Effector memory CD4-positive, alpha-beta T cell (primary cell): Measurements from ENCODE around the gene CYP4F12.

ENCODE experiments used
- DNase-seq, 3 donors: peaks; one replicate each; pipeline ENCODE4 v3.0.0-alpha.2; 2020
- H3K27ac ChIP-seq: 2 replicates; pipeline ENCODE4 v1.7.0; 2013; ENCODE audit warnings: mild to moderate bottlenecking, low read length, moderate library complexity; ENCODE audit not compliant: insufficient read depth, poor library complexity, severe bottlenecking
- H3K27me3 ChIP-seq: replicated peaks from 2 replicates; pipeline ENCODE4 v1.7.0; 2013; ENCODE audit warnings: mild to moderate bottlenecking, low read length; ENCODE audit not compliant: insufficient read depth, control insufficient read depth, poor library complexity, severe bottlenecking
- H3K36me3 ChIP-seq: 2 replicates; pipeline ENCODE4 v1.7.0; 2013; ENCODE audit warnings: mild to moderate bottlenecking, low read length, moderate library complexity; ENCODE audit not compliant: control insufficient read depth, insufficient read depth
- H3K4me1 ChIP-seq: 2 replicates; pipeline ENCODE4 v1.7.0; 2013; ENCODE audit warnings: low read length, mild to moderate bottlenecking; ENCODE audit not compliant: control insufficient read depth, insufficient read depth, poor library complexity, severe bottlenecking
- H3K4me3 ChIP-seq: 2 replicates; pipeline ENCODE4 v1.7.0; 2013; ENCODE audit warnings: low read length, low read depth, mild to moderate bottlenecking; ENCODE audit not compliant: insufficient read depth, poor library complexity, severe bottlenecking
- H3K9me3 ChIP-seq: 2 replicates; pipeline ENCODE4 v1.7.0; 2013; ENCODE audit warnings: mild to moderate bottlenecking, low read length, moderate library complexity; ENCODE audit not compliant: control insufficient read depth

The CYP4F12 gene

GRCh38 chr19:15636026-15636425, 36.9 kb upstream of the CYP4F12 start:
- DNase-seq: no peak
- no peak overlapping the region for H3K27ac ChIP-seq
- no peaks in the 10 kb centered on the region for H3K9me3 ChIP-seq
- H3K27me3 ChIP-seq: no peaks in the 10 kb centered on the region
- no peaks in the 10 kb centered on the region for H3K4me1 ChIP-seq
- no peak overlapping the region for H3K4me3 ChIP-seq
- no peaks in the 10 kb centered on the region for H3K36me3 ChIP-seq

- H3K4me3 ChIP-seq: no peak overlapping the region
- H3K36me3 ChIP-seq: no peaks in the 10 kb centered on the region
- no peak overlapping the region for H3K27ac ChIP-seq
- no peaks in the 10 kb centered on the region for H3K27me3 ChIP-seq
- H3K4me1 ChIP-seq: no peaks in the 10 kb centered on the region
- no peak for DNase-seq
- no peaks in the 10 kb centered on the region for H3K9me3 ChIP-seq
Measured at GRCh38 chr19:15639596-15639995, 33.3 kb upstream of the CYP4F12 start.

GRCh38 chr19:15640294-15640903, 32.5 kb upstream of the CYP4F12 start, which contains the start of gene CYP4F3:
Gene CYP4F3, plus strand, starts transcription at chr19:15640897. Its CDS starts 519 bp downstream, at chr19:15641416.
- H3K9me3 ChIP-seq: no peaks in the 10 kb centered on the region
- H3K27ac ChIP-seq: no peak within 1 kb of the TSS
- H3K36me3 ChIP-seq: no peaks in the 10 kb centered on the region
- no peaks in the 10 kb centered on the region for H3K4me1 ChIP-seq
- no peak for DNase-seq
- no peak within 1 kb of the TSS for H3K4me3 ChIP-seq
- no peaks in the 10 kb centered on the region for H3K27me3 ChIP-seq

GRCh38 chr19:15640904-15641597, 31.8 kb upstream of the CYP4F12 start:
- Histone ChIP-seq H3K27ac (no peak overlapping the region), H3K27me3 (no peaks in the 10 kb centered on the region), H3K4me1 (no peaks in the 10 kb centered on the region), H3K9me3 (no peaks in the 10 kb centered on the region), H3K4me3 (no peak overlapping the region), H3K36me3 (no peaks in the 10 kb centered on the region)
- no peak for DNase-seq

GRCh38 chr19:15641901-15642491, 30.9 kb upstream of the CYP4F12 start:
- Histone ChIP-seq H3K27me3 (no peaks in the 10 kb centered on the region), H3K4me1 (no peaks in the 10 kb centered on the region), H3K36me3 (no peaks in the 10 kb centered on the region), H3K4me3 (no peak overlapping the region), H3K27ac (no peak overlapping the region), H3K9me3 (no peaks in the 10 kb centered on the region)
- no peak for DNase-seq

- Histone ChIP-seq H3K4me3 (no peak overlapping the region), H3K27ac (no peak overlapping the region), H3K4me1 (no peaks in the 10 kb centered on the region), H3K27me3 (no peaks in the 10 kb centered on the region), H3K9me3 (no peaks in the 10 kb centered on the region), H3K36me3 (no peaks in the 10 kb centered on the region)
- no peak for DNase-seq
Measured at GRCh38 chr19:15642807-15643206, 30.1 kb upstream of the CYP4F12 start.

- Histone ChIP-seq H3K27me3 (no peaks in the 10 kb centered on the region), H3K9me3 (no peaks in the 10 kb centered on the region), H3K27ac (no peak overlapping the region), H3K4me1 (no peaks in the 10 kb centered on the region), H3K36me3 (no peaks in the 10 kb centered on the region), H3K4me3 (no peak overlapping the region)
- DNase-seq: no peak
Measured at GRCh38 chr19:15643387-15643786, 29.5 kb upstream of the CYP4F12 start.

GRCh38 chr19:15644066-15644741, 28.7 kb upstream of the CYP4F12 start:
- no peaks in the 10 kb centered on the region for H3K27me3 ChIP-seq
- DNase-seq: no peak
- H3K9me3 ChIP-seq: no peaks in the 10 kb centered on the region
- H3K4me3 ChIP-seq: no peak overlapping the region
- no peak overlapping the region for H3K27ac ChIP-seq
- H3K36me3 ChIP-seq: no peaks in the 10 kb centered on the region
- no peaks in the 10 kb centered on the region for H3K4me1 ChIP-seq

GRCh38 chr19:15644816-15645215, 28.1 kb upstream of the CYP4F12 start:
- H3K9me3 ChIP-seq: no peaks in the 10 kb centered on the region
- no peaks in the 10 kb centered on the region for H3K27me3 ChIP-seq
- H3K4me3 ChIP-seq: no peak overlapping the region
- H3K4me1 ChIP-seq: no peaks in the 10 kb centered on the region
- H3K36me3 ChIP-seq: no peaks in the 10 kb centered on the region
- no peak for DNase-seq
- no peak overlapping the region for H3K27ac ChIP-seq

- H3K27me3 ChIP-seq: no peaks in the 10 kb centered on the region
- H3K27ac ChIP-seq: no peak overlapping the region
- H3K4me3 ChIP-seq: no peak overlapping the region
- no peak for DNase-seq
- no peaks in the 10 kb centered on the region for H3K36me3 ChIP-seq
- H3K9me3 ChIP-seq: no peaks in the 10 kb centered on the region
- H3K4me1 ChIP-seq: no peaks in the 10 kb centered on the region
Measured at GRCh38 chr19:15649526-15649925, 23.4 kb upstream of the CYP4F12 start.
